HG03045 (cell line): Measurements from ENCODE around the gene DHX38.
"Not testable (repeated sequence)": the region's sequence is repeated elsewhere in the genome, so short reads cannot be mapped to it uniquely, and the experiment has no call there.

Source experiments
- ATAC-seq: cut with Tn5 transposase; IDR thresholded peaks from one replicate; pipeline ENCODE4 v1.9.1; 2021; ENCODE audit warnings: mild to moderate bottlenecking, moderate library complexity; ENCODE audit not compliant: unreplicated experiment

DHX38 gene

DNA sequence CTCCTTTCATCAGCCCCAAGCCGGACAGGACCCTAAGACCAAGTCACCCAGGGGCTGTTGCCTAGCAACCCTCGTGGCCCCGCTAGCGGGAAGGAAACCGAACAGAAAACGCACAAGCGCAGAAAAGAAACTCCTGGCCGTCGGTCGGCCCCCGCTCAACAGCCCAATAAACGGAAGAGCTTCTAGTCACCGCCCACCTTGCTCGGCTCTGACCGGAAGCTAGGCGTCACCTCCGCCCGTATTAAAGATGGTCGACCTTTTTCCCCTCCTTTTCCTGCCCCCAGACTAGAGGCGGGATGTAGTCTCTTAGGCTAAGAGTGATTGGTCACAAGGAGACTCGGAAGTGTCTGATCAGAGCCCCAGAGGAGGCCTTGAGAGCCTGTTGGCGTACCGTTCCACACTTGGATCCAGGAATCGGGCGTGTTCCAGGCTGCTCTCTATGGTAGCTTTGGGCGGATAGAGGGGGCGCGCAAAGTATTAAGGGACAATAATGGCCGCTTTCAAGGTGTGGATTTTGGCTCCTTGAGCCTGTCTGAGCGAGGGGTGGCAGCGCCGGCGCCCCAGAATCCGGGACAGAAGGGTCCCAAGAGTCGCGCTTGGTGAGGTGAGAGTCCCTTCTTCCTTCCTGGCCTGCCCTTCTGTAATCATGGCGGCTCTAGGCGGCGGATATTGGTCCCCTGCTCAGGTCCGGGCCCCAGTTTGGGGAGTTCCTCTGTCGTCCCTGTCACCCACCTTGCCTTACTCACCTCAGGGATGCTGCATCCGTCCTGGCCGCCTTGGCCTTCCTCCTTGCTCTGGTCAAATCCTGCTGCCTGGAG is at the start of gene DHX38, which contains the start of gene TXNL4B:
DHX38 (plus strand) TSS at position 400 of the 818 bp plus-strand sequence. CDS start 2,311 bp downstream, outside the sequence.
TXNL4B (minus strand) TSS at position 173 of the 818 bp plus-strand sequence. CDS start 2,871 bp downstream, outside the sequence.
- peak; percentile 97 for ATAC-seq

- ATAC-seq = no peak
Observed at GRCh38 chr16:72044296-72044695, 49.4 kb upstream of the DHX38 start.

DNA sequence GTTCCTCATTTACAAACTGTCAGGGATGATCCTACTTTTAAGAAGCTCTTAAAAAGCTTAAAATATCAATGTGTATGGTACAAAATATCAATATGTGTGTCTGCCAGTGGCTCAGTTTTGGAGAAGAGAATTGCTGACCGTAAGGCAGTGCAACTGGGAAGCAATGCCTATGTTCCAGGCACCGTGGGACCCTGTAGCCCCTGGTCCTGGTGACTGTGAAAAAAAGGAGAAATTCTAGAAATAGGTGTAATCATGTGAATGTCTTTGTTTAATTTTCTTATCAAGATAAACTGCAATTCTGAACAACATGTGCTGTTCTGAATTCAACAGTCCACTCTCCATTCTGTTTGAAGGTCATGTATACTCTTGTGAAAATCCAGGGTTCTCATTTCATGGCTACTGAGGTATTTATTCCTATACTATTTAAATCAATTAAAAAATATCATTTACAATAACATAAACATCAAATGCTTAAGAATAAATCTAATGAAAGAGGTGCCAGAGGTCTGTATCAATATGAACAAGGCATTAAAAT is 48.8 kb upstream of the DHX38 start:
- no peak for ATAC-seq

DNA sequence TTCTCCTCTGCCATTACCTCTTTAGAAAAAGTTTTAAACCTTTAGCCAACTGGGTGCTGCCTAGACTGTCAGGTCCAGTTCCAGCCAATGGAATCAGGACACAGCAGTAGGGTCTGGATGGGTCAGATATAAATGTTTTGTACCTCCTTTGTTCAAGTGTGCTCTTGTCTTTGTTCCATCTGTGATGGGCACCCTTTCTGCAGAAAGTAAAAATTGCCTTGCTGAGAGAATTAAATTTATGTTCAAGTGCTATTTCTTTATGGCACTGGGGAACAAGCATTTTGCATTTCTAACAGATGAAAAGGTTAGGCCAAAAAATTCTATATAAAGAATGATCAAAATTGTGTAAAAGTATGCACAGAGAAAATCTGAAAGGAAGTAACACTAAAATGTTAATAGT is 44.5 kb upstream of the DHX38 start:
- ATAC-seq = no peak

GRCh38 chr16:72050769-72051464 is 42.7 kb upstream of the DHX38 start:
- ATAC-seq = no peak

GRCh38 chr16:72051818-72052217 is 41.8 kb upstream of the DHX38 start:
- no peak for ATAC-seq

GRCh38 chr16:72054254-72054847 is 39.3 kb upstream of the DHX38 start, which contains the start of gene HP:
Gene HP, plus strand, starts transcription at chr16:72054505. Its CDS starts 148 bp downstream, at chr16:72054653.
- not testable (repeated sequence) for ATAC-seq

- ATAC-seq = no peak
Observed at GRCh38 chr16:72055911-72056310, 37.7 kb upstream of the DHX38 start.

- ATAC-seq = not testable (repeated sequence)
Observed at GRCh38 chr16:72057313-72057712, 36.3 kb upstream of the DHX38 start.

GRCh38 chr16:72059060-72059459 is 34.6 kb upstream of the DHX38 start:
- ATAC-seq = not testable (repeated sequence)

DNA sequence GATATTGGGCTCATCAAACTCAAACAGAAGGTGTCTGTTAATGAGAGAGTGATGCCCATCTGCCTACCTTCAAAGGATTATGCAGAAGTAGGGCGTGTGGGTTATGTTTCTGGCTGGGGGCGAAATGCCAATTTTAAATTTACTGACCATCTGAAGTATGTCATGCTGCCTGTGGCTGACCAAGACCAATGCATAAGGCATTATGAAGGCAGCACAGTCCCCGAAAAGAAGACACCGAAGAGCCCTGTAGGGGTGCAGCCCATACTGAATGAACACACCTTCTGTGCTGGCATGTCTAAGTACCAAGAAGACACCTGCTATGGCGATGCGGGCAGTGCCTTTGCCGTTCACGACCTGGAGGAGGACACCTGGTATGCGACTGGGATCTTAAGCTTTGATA is 33.2 kb upstream of the DHX38 start:
- ATAC-seq = no peak

DNA sequence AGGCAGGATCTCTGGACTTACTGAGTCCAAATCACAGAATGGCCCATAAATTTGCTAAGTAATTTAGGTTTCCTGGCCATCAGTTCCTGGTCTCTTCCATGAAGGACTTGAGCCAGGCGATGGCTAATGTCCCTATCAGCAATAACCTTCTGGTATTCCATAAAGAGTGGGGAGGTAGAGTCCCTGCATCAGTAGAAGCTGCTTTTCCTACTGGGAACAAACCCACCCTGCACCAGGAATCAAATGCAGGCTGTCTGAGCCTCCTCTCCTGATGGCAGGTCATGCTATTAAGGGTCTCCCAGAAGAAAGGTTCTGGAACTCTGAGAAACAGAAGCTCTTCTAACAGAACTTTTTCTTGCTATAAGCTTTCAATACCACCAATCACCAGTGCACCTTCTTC is 32.1 kb upstream of the DHX38 start:
- no peak for ATAC-seq

DNA sequence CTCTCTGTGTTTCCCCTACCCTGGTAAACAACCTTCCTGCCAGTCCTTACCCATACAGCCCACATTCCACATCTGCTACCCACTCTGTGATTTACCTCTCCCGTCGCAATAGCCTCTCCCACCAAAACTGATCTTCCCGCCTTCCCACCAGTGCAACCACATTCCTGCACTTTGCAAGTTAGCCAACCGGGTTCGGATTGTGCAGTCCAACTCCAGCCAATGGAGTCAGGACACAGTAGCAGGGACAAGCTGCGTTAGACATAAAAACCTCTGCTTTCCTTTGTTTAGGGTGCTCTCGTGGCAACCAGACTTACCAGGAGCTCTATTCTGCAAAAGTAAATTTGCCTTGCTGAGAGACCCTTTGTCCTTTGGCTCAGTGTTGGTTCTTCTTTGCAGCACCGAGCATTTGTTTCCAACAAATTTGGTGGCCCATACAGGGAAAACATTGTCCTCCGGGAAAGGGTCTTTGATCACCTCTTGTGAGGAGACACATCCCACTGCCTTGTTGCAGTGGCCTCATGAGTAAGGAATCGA is 29.2 kb upstream of the DHX38 start:
- no peak for ATAC-seq

GRCh38 chr16:72066747-72067146 is 26.9 kb upstream of the DHX38 start:
- ATAC-seq = no peak

DNA sequence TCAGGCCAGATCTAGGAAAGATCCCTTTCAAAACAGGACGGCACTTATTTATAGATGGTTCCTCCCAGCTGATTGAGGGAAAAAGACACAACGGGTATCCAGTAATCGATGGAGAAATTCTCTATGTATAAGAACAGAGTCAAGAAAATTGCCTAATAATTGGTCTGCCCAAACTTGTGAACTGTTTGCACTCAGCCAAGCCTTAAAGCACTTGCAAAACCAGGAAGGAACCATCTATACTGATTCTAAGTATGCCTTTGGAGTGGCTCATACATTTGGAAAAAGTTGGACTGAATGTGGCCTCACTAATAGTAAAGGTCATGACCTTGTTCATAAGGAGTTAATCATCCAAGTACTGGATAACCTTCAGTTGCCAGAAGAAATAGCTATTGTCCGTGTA is 24.7 kb upstream of the DHX38 start:
- no peak for ATAC-seq

DNA sequence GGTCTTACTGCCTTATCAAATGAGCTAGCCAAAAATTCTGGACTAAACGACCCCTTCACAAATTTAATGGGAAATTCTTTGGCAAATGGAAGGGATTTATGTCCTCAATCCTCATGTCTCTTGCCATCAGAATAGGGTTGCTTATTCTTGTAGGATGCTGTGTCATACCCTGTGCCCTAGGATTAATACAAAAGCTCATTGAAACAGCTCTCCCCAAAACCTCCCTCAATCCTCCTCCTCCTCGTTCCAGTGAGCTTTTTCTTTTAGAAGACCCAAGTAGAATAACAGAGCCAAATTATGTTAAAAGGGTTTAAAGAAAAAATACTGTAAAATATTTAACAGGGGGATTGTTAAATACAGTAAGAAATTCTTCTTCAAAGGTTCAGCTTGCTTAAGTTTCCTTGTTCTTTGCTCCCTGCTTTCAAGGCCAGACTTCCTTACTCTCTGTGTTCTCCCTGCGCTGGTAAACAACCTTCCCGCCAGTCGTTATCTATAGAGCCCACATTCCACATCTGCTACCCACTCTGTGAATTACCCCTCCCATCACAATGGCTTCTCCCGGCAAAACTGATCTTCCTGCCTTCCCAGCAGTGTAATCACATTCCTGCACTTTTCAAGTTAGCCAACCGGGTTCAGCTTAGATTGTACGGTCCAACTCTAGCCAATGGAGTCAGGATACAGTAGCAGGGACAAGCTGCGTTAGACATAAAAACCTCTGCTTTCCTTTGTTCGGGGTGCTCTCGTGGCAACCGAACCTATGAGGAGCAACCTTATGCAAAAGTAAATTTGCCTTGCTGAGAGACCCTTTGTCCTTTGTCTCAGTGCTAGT is 20.9 kb upstream of the DHX38 start:
- no peak for ATAC-seq

- ATAC-seq = no peak
Observed at GRCh38 chr16:72073560-72074230, 20.0 kb upstream of the DHX38 start.

- ATAC-seq = not testable (repeated sequence)
Observed at GRCh38 chr16:72075067-72075466, 18.6 kb upstream of the DHX38 start.

- ATAC-seq = not testable (repeated sequence)
Observed at GRCh38 chr16:72076991-72077706, 16.5 kb upstream of the DHX38 start.
